Measurements from ENCODE around the gene PACS2.

PACS2 gene

GRCh38 chr14:105423488-105424195, 109.1 kb downstream of the PACS2 start:
- DNase-seq (ENCODE audit: low read depth) = no peak

DNA sequence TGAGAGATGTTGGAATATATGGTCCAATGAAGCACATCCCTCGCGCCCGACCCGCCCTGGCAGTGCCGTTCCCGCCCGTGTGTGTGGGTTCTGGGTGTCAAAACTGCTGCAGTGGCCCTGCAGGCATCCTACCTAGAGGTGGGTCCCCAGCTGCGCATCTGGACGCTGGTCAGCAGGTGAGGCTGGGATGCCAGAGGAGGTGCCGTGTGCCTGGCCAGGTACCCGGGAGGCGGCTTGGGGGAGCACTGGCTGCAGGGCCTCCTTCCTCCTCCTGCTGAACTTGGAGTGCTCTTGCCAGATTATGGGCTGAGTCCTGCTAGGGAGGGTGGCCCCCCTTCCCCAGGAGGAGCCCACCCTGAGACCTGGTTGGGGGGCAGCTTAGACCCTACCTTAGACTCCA, 110.3 kb downstream of the PACS2 start:
- no peak for DNase-seq (ENCODE audit: low read depth)

DNA sequence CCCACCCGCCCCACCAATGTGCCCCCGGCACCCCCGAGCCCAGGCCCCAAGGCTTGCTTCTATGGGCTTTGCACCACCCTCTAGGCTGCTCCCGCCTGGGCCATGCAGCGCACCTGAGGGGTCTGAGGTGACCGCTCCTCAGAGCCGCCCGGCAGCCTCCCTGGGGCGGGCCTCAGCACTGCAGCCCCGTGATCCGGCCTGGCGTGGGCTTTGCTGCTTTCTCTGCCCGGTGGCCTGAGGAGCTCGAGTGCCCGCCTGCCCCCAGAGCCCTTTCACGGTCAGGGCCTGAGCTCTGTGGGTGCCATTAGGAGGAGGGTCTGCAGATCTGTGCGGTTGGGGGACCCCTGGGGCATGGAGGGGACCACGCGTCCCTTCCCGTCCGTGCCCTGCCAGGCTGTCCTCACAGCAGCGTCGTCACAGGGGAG, 111.3 kb downstream of the PACS2 start:
- DNase-seq (ENCODE audit: low read depth) = no peak

GRCh38 chr14:105426416-105427130, 112.0 kb downstream of the PACS2 start:
- no peak for DNase-seq (ENCODE audit: low read depth)

- no peak for DNase-seq (ENCODE audit: low read depth)
These were observed 112.9 kb downstream of the PACS2 start for GRCh38 chr14:105427412-105427811.

- DNase-seq (ENCODE audit: low read depth) = no peak
These were observed 113.5 kb downstream of the PACS2 start for GRCh38 chr14:105427936-105428485.

- DNase-seq (ENCODE audit: low read depth) = no peak
These were observed 115.5 kb downstream of the PACS2 start for GRCh38 chr14:105430042-105430441.

DNA sequence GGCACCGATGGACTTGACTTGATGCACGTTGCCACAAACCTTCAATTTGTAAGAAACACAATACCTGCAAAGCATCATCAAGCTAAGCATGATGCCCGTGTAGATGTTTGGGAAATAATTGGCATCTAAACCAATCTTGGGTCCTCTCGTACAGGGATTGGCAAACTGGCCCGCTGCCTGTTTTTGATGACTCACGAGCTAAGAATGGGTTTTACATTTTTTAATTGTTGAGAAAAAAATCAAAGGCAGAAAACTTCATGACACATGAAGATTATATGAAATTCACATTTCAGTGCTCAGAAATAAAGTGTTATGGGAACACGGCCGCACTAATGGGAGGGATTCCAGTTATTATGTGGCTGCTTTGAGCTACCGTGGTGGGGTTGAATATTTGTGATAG, 116.0 kb downstream of the PACS2 start:
- no peak for DNase-seq (ENCODE audit: low read depth)

DNA sequence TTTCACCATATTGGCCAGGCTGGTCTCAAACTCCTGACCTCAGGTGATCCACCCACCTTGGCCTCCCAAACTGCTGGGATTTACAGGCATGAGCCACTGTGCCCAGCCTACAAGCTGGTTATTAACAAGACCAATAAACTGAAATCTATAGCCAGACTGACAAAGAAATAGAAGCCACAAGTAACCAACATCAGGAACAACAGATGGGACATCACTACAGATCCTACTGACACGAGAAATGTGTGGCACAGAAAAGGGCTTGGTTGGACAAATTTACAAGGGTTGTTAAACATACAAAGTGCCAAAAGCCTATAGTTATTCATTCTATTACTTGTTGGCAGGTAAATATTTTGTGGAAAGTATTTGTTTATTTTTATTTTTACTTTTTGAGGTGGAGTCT, 116.7 kb downstream of the PACS2 start:
- no peak for DNase-seq (ENCODE audit: low read depth)

DNA sequence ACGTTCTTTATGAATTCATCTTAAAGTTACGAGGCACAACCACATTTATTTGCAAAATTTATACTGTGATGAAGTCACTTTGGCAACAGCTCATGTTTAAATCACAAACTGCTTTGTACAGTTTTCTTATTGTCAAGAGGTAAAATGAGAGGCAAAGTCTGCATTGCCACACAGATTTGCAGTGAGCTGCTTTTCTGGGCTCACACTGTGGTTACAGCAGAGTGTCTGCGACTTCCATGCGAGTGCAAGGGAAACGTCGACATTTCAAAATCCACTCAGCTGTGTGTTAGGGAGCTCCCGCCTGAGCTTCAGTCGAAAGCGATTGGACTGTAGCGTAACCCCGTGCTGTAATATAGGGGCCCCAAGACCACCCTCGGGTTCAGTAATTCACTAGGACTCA, 118.1 kb downstream of the PACS2 start:
- no peak for DNase-seq (ENCODE audit: low read depth)

- no peak for DNase-seq (ENCODE audit: low read depth)
These were observed 118.6 kb downstream of the PACS2 start for GRCh38 chr14:105433161-105433605.

DNA sequence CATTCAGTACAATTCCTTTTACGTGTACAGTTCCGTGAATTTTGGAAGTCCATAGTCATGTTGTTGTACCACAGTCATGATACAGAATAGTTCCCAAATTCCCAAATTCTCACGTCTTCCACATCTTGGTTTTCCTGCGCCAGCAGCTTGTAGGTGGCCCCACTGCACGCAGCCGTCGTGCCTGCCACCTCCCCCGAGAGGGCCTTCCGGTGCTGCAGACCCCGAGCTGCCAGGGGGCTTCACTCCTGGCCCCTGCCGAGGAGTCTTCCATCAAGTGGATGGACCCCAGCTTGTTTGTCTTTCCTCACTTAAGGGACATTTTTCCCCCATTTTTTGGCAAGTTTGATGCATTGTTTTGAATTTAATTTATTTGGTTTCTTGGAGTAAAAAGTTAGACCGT, 121.9 kb downstream of the PACS2 start:
- no peak for DNase-seq (ENCODE audit: low read depth)

DNA sequence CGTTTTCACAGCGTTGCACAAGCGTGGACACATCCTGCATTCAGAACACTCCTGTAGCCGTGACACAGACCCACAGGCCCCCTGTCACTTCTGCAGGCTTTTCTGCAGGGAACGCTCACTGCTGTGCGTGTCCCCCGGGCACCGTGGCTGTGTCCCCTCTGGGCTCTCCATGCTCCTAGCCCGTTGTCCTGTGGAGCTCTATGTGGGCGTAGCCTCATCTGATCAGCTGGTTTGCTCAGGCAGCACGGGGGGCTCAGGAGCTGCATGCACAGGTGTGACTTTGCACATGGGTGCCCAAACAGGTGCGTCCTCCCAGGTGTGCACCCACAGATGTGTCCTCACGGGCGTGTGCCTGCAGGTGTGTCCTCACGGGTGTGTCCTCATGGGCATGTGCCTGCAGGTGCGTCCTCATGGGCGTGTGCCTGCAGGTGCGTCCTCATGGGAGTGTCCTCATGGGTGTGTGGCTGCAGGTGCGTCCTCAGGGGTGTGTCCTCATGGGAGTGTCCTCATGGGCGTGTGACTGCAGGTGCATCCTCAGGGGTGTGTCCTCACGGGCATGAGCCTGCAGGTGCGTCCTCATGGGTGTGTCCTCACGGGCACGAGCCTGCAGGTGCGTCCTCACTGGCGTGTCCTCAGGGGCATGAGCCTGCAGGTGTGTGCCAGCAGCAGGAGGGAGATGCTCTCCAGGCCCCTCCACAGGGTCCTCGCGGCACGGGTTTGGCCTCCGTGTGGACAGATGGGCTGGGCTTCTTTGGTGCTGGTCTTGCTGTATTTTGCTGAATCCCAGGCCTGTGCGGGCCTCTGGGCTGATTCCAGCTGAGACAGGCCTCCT, 122.6 kb downstream of the PACS2 start:
- no peak for DNase-seq (ENCODE audit: low read depth)

GRCh38 chr14:105437723-105438500, 123.4 kb downstream of the PACS2 start:
- DNase-seq (ENCODE audit: low read depth) = no peak

GRCh38 chr14:105439179-105439578, 124.6 kb downstream of the PACS2 start:
- DNase-seq (ENCODE audit: low read depth) = no peak

GRCh38 chr14:105439710-105440553, 125.4 kb downstream of the PACS2 start:
- DNase-seq (ENCODE audit: low read depth) = no peak

GRCh38 chr14:105440554-105440900, 126.0 kb downstream of the PACS2 start:
- no peak for DNase-seq (ENCODE audit: low read depth)

DNA sequence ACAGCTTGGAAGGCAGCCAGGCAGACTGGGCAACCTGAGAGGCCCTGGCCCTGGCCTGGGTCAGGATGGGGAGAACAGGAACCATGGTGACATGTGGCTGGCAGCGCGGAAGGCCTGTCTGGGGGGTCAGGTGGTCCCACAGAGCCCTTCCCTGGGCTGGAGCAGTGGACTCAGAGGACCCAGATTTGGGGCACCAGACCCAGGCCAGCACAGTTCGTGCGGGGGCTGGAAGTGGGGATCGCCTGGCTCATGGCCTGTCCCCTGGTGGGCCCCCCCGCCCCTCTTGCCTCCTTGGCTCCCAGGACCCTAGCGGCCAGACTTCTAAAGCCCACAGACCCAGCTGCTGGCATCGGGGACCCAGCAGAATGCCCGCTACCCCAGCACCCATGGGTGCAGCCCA, 126.4 kb downstream of the PACS2 start:
- DNase-seq (ENCODE audit: low read depth) = no peak

DNA sequence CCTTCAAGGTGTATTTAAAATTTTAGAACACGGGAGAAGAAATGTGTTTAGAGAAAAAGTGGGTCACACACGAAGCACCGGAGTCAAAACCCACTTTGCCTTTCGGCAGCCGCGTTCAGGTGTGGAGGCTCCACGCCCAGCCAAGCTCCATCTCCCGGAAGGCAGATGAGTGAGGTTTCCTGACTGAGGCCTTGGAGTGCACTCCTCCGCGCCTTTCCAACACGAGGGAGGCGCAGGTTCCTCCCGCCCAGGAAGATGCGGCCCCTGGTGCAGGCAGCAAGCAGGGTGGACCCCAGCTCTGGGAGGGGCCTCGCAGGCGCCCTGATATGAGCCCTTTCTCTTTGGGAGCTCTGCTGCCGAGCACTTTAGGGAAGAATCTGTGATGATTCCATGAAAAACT, 127.6 kb downstream of the PACS2 start:
- no peak for DNase-seq (ENCODE audit: low read depth)

DNA sequence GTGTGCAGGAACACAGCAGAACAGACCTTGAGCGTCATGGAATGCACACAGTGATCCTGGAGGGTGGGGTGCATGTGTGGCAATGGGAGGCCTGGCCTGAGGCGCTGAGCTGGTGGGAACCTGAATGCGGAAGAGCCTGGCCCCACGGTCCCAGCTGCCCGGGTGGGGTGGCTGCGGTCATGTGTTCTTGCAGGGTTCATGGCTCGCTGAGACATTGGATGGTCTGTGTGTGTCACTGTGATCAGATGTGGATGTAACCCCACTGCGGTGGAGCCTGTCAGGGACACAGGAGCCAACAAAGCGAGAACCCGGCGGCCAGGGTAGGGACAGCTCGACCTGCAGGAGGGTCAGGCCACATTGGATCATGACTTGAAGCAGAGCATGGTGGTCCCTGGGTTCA, 128.3 kb downstream of the PACS2 start:
- DNase-seq (ENCODE audit: low read depth) = no peak

DNA sequence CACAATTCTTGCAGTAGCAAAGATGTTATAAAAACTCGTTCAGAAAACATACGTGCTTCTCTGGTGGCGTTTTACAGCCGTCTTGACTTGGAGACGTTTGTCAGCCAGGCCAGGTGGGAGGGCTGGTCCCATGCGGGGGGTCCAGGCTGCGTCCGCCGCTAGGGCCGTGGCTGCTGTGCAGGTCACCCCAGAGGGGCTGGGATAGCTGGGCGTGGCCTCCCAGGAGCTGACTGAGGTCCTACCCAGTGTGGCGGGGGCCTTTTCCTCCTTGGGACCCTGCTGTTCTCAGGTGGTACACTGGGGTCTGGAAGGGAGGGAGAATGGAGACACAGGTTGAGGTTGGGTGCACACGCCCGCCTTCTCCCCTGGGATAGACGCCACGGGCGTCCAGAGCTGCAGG, 130.3 kb downstream of the PACS2 start:
- DNase-seq (ENCODE audit: low read depth) = no peak
